Upper lobe of left lung (tissue), 4 donors: Measurements from ENCODE around the gene POU2F2.

Experiments
- CTCF ChIP-seq, 6 experiments: fragments of 450-650 bp in 4 of 6; fragments of 200-600 bp in 2 of 6; sonication (generic) in 2 of 6; IDR thresholded peaks; one replicate each; pipeline ENCODE4 v1.5.1; 2016 to 2019; ENCODE audit warnings: antibody characterized with exemption in 6 of 6
- POLR2A ChIP-seq, 4 donors: fragments of 450-650 bp; IDR thresholded peaks; one replicate each; pipeline ENCODE4 v1.5.1; 2016 to 2017; ENCODE audit warnings: antibody characterized with exemption in 4 of 4, mild to moderate bottlenecking in 2 of 4

GRCh38 chr19:42042455-42043170 is 89.6 kb downstream of the POU2F2 start:
- TF ChIP-seq CTCF (IDR thresholded peaks at IDR 0.05) (no peak), POLR2A (IDR thresholded peaks at IDR 0.05) (no peak)
